IMR-90 (cell line): ENCODE measurements around the gene EFCAB5. TPM values are rescaled to one million over a fixed set of nuclear protein-coding genes. Genes with fewer than 3 reads are reported as not detected.

Experiments
- ATAC-seq: fragments of 200-7000 bp; cut with Tn5 transposase; 2 replicates; pipeline ENCODE4 v1.9.1; 2020; ENCODE audit warnings: low read depth, mild to moderate bottlenecking, moderate library complexity
- BruUV-seq: library from RNA; stranded (reverse); fragments of 400-500 nt; replicated peaks from 2 replicates; lab custom pipeline; 2021; lab: Mats Ljungman, UMichigan
- CTCF ChIA-PET: fragments of 300-600 bp; formaldehyde crosslinking; extraction: SDS; loops from one replicate; lab custom pipeline; 2021; ENCODE audit warnings: antibody characterized with exemption; lab: Yijun Ruan, JAX
- POLR2A ChIA-PET: fragments of 300-600 bp; sonication (Branson Sonifier 250); formaldehyde crosslinking; loops from one replicate; lab custom pipeline; 2022; ENCODE audit warnings: antibody characterized with exemption; ENCODE audit not compliant: unreplicated experiment; lab: Charles Lee
- DNase-seq: peaks from one replicate; pipeline ENCODE4 v3.0.0; 2013
- H2AFZ ChIP-seq: replicated peaks from 2 replicates; pipeline ENCODE3; 2013; ENCODE audit warnings: low read length, mild to moderate bottlenecking; ENCODE audit not compliant: poor library complexity
- H2AK5ac ChIP-seq: 2 replicates; pipeline ENCODE4 v1.6.1; 2013; ENCODE audit warnings: low read depth, low read length, inconsistent platforms
- H2AK9ac ChIP-seq: replicated peaks from 2 replicates; pipeline ENCODE3; 2013; ENCODE audit warnings: mild to moderate bottlenecking, low read depth, low read length, moderate library complexity; ENCODE audit not compliant: poor library complexity
- H2BK120ac ChIP-seq: 2 replicates; pipeline ENCODE4 v1.6.1; 2013; ENCODE audit warnings: low read depth, low read length, inconsistent platforms
- H2BK15ac ChIP-seq: 3 replicates; pipeline ENCODE4 v1.6.1; 2013; ENCODE audit warnings: low read depth, low read length, inconsistent platforms
- H2BK20ac ChIP-seq: 2 replicates; pipeline ENCODE4 v1.6.1; 2013; ENCODE audit warnings: low read depth, mild to moderate bottlenecking, inconsistent platforms, low read length, moderate library complexity
- H2BK5ac ChIP-seq: 2 replicates; pipeline ENCODE4 v1.6.1; 2013; ENCODE audit warnings: mild to moderate bottlenecking, low read depth, low read length, inconsistent platforms; ENCODE audit not compliant: poor library complexity, severe bottlenecking
- H3K14ac ChIP-seq: replicated peaks from 2 replicates; pipeline ENCODE4 v1.6.1; 2013; ENCODE audit warnings: low read depth, low read length, inconsistent platforms
- H3K18ac ChIP-seq: 2 replicates; pipeline ENCODE4 v1.6.1; 2013; ENCODE audit warnings: low read depth, low read length, control low read depth
- H3K23ac ChIP-seq: 2 replicates; pipeline ENCODE4 v1.6.1; 2013; ENCODE audit warnings: low read depth, low read length, inconsistent platforms
- H3K27ac ChIP-seq: 2 replicates; pipeline ENCODE4 v1.5.1; 2013; ENCODE audit warnings: mild to moderate bottlenecking, control low read depth, low read length; ENCODE audit not compliant: insufficient read depth
- H3K27me3 ChIP-seq: 2 replicates; pipeline ENCODE4 v1.6.1; 2013; ENCODE audit warnings: low read length; ENCODE audit not compliant: control insufficient read depth, insufficient read depth
- H3K36me3 ChIP-seq: 2 replicates; pipeline ENCODE4 v1.6.1; 2013; ENCODE audit warnings: low read length, mixed read lengths; ENCODE audit not compliant: control insufficient read depth, insufficient read depth
- H3K4ac ChIP-seq: 2 replicates; pipeline ENCODE4 v1.6.1; 2013; ENCODE audit warnings: low read depth, low read length, inconsistent platforms
- H3K4me1 ChIP-seq: 2 replicates; pipeline ENCODE4 v1.6.1; 2013; ENCODE audit warnings: low read length, mixed read lengths; ENCODE audit not compliant: control insufficient read depth, insufficient read depth
- H3K4me2 ChIP-seq: 2 replicates; pipeline ENCODE4 v1.6.1; 2013; ENCODE audit warnings: low read depth, mild to moderate bottlenecking, control low read depth, low read length, moderate library complexity
- H3K4me3 ChIP-seq: 2 replicates; pipeline ENCODE4 v1.5.1; 2013; ENCODE audit warnings: low read depth, mild to moderate bottlenecking, control low read depth, low read length, moderate library complexity; ENCODE audit not compliant: insufficient read depth
- H3K56ac ChIP-seq: 2 replicates; pipeline ENCODE4 v1.6.1; 2013; ENCODE audit warnings: low read length, inconsistent platforms; ENCODE audit not compliant: insufficient read depth; ENCODE audit errors: extremely low read depth
- H3K79me1 ChIP-seq, 2 experiments: 2 replicates each; pipeline ENCODE4 v1.6.1; 2013; ENCODE audit warnings: low read length in 2 of 2, inconsistent platforms in 1 of 2, low read depth in 1 of 2
- H3K9ac ChIP-seq: 2 replicates; pipeline ENCODE4 v1.6.1; 2013; ENCODE audit warnings: low read depth, low read length, control low read depth
- H3K9me1 ChIP-seq: 2 replicates; pipeline ENCODE4 v1.6.1; 2013; ENCODE audit warnings: low read length, inconsistent platforms; ENCODE audit not compliant: insufficient read depth
- H3K9me3 ChIP-seq: 2 replicates; pipeline ENCODE4 v1.6.1; 2013; ENCODE audit warnings: low read length; ENCODE audit not compliant: control insufficient read depth, insufficient read depth
- H4K20me1 ChIP-seq: 2 replicates; pipeline ENCODE4 v1.6.1; 2013; ENCODE audit warnings: low read length, inconsistent platforms; ENCODE audit not compliant: insufficient read depth
- H4K5ac ChIP-seq: 2 replicates; pipeline ENCODE4 v1.6.1; 2013; ENCODE audit warnings: mild to moderate bottlenecking, low read depth, low read length, control low read depth
- H4K8ac ChIP-seq, 2 experiments: 2 replicates each; pipeline ENCODE4 v1.6.1; 2013; ENCODE audit warnings: low read depth in 2 of 2, low read length in 2 of 2, control low read depth in 1 of 2, inconsistent platforms in 1 of 2
- H4K91ac ChIP-seq: 2 replicates; pipeline ENCODE4 v1.6.1; 2013; ENCODE audit warnings: low read depth, low read length, inconsistent platforms; ENCODE audit not compliant: insufficient read depth
- BHLHE40 ChIP-seq: fragments of 150-350 bp; IDR thresholded peaks from 2 replicates; pipeline ENCODE4 v1.6.1; 2016; ENCODE audit warnings: mild to moderate bottlenecking, low read depth, low read length
- CHD1 ChIP-seq: IDR thresholded peaks from 2 replicates; pipeline ENCODE4 v1.6.1; 2012; ENCODE audit warnings: low read depth, low read length, improper control_type of control experiment
- MAZ ChIP-seq: IDR thresholded peaks from 2 replicates; pipeline ENCODE4 v1.6.1; 2012; ENCODE audit warnings: low read depth, mild to moderate bottlenecking, low read length, improper control_type of control experiment, moderate library complexity, borderline replicate concordance
- MXI1 ChIP-seq: IDR thresholded peaks from 2 replicates; pipeline ENCODE4 v1.6.1; 2012; ENCODE audit warnings: low read depth, mild to moderate bottlenecking, low read length, moderate library complexity, borderline replicate concordance
- RAD21 ChIP-seq: IDR thresholded peaks from 2 replicates; pipeline ENCODE4 v1.6.1; 2012; ENCODE audit warnings: low read length, improper control_type of control experiment
- RFX5 ChIP-seq: IDR thresholded peaks from 2 replicates; pipeline ENCODE4 v1.8.0; 2012; ENCODE audit warnings: low read depth, mild to moderate bottlenecking, low read length, moderate library complexity
- SMC3 ChIP-seq: fragments of 150-350 bp; IDR thresholded peaks from 2 replicates; pipeline ENCODE4 v1.6.1; 2016; ENCODE audit warnings: low read depth, mild to moderate bottlenecking, antibody characterized with exemption, low read length, moderate library complexity
- WGBS, 2 experiments: methylation state at CpG; one replicate each; pipeline versions ENCODE4 v1.1.5 to v1.1.7; 2013; ENCODE audit warnings: missing lambda C conversion rate in 2 of 2; ENCODE audit not compliant: insufficient read length in 1 of 2; ENCODE audit errors: extremely low coverage in 2 of 2; 5-methylcytosine and 5-hydroxymethylcytosine counted together
- dilution Hi-C: fragments of 300-500 bp; cut with HindIII; formaldehyde crosslinking; loops from one replicate; pipeline ENCODE4 v1.14.3; 2018; ENCODE audit warnings: low sequenced_read_pairs; ENCODE audit not compliant: unreplicated experiment
- in situ Hi-C: fragments of 300-500 bp; cut with MboI; formaldehyde crosslinking; loops from 3 replicates; pipeline ENCODE4 v1.14.3; 2019; ENCODE audit warnings: low sequenced_read_pairs, inconsistent platforms, mixed read lengths
- intact Hi-C: fragments of 100-400 bp; cut with micrococcal nuclease; formaldehyde crosslinking; loops from 2 replicates; pipeline ENCODE4 v1.10.0; 2022
- polyA plus RNA-seq, 3 experiments: library from polyadenylated mRNA; depleted of rRNA; stranded (reverse); fragments of >200 nt; gene quantifications; 2 replicates each; pipeline ENCODE4 v1.2.3, GENCODE V29; 2012; ENCODE audit warnings: low replicate concordance in 1 of 3
- total RNA-seq: library from RNA; depleted of rRNA; stranded (reverse); fragments of >200 nt; gene quantifications from 2 replicates; pipeline ENCODE4 v1.2.3, GENCODE V29; 2012
- TF ChIP-seq, protein P1 (sequence below): conservative IDR thresholded peaks from 2 replicates; pipeline ENCODE4 v1.5.1; 2012; ENCODE audit warnings: mild to moderate bottlenecking, low read depth, low read length, improper control_type of control experiment
- TF ChIP-seq, protein P2 (sequence below): fragments of 150-350 bp; IDR thresholded peaks from 2 replicates; pipeline ENCODE4 v1.6.1; 2016; ENCODE audit warnings: low read depth, mild to moderate bottlenecking, low read length, moderate library complexity, borderline replicate concordance

Gene EFCAB5
- total and polyA plus RNA-seq, 2 of the 4 experiments (the other 2 are of a cell fraction), result 0.14 TPM; not detected in 1

DNA sequence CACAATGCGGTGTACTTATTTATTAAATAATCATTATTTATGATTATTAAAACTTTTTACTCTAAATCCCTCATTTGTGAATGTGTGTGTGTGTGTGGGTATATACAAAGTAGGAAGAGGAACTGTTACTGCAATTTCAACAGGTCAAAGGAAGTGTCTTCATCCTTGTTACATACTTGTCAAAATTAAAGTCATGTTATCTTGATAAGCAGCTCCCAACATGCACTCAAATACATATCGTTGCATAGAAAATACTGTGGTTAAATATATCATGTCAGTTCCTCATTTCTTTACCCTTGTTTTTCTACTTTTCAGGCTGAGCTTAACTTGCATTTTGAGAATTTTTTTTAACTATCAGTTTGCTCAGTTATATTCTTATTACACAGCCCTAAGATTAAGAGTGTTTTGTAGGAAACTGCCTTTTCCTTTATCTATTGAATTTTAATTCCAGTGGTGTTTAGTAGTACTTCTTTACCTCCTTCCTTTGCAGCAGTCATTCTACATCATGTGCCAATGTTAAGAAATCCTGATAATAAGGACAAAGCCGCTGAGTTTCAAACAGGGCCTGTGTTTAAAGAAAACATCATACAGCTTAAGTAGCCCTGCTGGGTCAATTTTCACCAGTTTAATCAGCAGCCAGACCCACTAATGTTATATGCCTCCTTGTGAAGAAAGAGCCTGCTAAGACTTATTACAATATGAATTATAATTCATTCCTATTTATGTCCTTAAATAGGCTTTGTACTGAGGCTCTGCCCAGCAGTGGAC is 7.2 kb downstream of the EFCAB5 start:
- Histone ChIP-seq H4K20me1 (no peaks in the 10 kb centered on the region), H2BK5ac (no peak overlapping the region), H2AFZ (no peak overlapping the region), H4K91ac (no peak overlapping the region), H3K56ac (no peak overlapping the region), H3K18ac (no peak overlapping the region), H3K27me3 (peaks cover 2% of the 10 kb centered on the region; the same call in 1 of the 2 replicates), H3K4ac (no peak overlapping the region), H3K4me3 (no peak overlapping the region), H2BK15ac (no peak overlapping the region), H3K79me1 (no peaks in the 10 kb centered on the region), H3K36me3 (no peaks in the 10 kb centered on the region), H3K14ac (no peak overlapping the region), H3K27ac (no peak overlapping the region), H3K4me2 (no peak overlapping the region), H4K5ac (no peak overlapping the region), H3K9ac (no peak overlapping the region), H2BK120ac (no peak overlapping the region), H2AK9ac (no peak overlapping the region), H4K8ac (no peak overlapping the region), H3K4me1 (no peaks in the 10 kb centered on the region), H2AK5ac (no peak overlapping the region), H2BK20ac (no peak overlapping the region), H3K23ac (no peak overlapping the region), H3K9me1 (no peaks in the 10 kb centered on the region), H3K9me3 (peaks cover 2% of the 10 kb centered on the region; the same call in 1 of the 2 replicates)
- dilution Hi-C loops (no loop called here), in situ Hi-C loops (no loop called here), intact Hi-C loops (no loop called here)
- ChIA-PET CTCF (interaction anchor here (0.7 to 1.2 kb wide), 2 partner anchors 15 to 17 kb away, joined by 3 to 4 read pairs; no protein-coding TSS in a partner anchor), POLR2A (no interaction called here)
- no TSS peak for BruUV-seq
- TF ChIP-seq, protein P1, sequence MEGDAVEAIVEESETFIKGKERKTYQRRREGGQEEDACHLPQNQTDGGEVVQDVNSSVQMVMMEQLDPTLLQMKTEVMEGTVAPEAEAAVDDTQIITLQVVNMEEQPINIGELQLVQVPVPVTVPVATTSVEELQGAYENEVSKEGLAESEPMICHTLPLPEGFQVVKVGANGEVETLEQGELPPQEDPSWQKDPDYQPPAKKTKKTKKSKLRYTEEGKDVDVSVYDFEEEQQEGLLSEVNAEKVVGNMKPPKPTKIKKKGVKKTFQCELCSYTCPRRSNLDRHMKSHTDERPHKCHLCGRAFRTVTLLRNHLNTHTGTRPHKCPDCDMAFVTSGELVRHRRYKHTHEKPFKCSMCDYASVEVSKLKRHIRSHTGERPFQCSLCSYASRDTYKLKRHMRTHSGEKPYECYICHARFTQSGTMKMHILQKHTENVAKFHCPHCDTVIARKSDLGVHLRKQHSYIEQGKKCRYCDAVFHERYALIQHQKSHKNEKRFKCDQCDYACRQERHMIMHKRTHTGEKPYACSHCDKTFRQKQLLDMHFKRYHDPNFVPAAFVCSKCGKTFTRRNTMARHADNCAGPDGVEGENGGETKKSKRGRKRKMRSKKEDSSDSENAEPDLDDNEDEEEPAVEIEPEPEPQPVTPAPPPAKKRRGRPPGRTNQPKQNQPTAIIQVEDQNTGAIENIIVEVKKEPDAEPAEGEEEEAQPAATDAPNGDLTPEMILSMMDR, result no peak
- TF ChIP-seq CHD1 (no peak), RAD21 (no peak), BHLHE40 (no peak), MXI1 (no peak), MAZ (no peak), RFX5 (no peak), SMC3 (no peak)
- TF ChIP-seq, protein P2, sequence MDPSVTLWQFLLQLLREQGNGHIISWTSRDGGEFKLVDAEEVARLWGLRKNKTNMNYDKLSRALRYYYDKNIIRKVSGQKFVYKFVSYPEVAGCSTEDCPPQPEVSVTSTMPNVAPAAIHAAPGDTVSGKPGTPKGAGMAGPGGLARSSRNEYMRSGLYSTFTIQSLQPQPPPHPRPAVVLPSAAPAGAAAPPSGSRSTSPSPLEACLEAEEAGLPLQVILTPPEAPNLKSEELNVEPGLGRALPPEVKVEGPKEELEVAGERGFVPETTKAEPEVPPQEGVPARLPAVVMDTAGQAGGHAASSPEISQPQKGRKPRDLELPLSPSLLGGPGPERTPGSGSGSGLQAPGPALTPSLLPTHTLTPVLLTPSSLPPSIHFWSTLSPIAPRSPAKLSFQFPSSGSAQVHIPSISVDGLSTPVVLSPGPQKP, result no peak
- no CpG with 5 or more reads among the region's 3 CpGs for WGBS, 2 experiments
- ATAC-seq (no peak), DNase-seq (no peak)
